ENCODE measurements around the gene FGD4.
"Not testable (repeated sequence)": the region's sequence is repeated elsewhere in the genome, so short reads cannot be mapped to it uniquely, and the experiment has no call there.

FGD4 gene

DNA sequence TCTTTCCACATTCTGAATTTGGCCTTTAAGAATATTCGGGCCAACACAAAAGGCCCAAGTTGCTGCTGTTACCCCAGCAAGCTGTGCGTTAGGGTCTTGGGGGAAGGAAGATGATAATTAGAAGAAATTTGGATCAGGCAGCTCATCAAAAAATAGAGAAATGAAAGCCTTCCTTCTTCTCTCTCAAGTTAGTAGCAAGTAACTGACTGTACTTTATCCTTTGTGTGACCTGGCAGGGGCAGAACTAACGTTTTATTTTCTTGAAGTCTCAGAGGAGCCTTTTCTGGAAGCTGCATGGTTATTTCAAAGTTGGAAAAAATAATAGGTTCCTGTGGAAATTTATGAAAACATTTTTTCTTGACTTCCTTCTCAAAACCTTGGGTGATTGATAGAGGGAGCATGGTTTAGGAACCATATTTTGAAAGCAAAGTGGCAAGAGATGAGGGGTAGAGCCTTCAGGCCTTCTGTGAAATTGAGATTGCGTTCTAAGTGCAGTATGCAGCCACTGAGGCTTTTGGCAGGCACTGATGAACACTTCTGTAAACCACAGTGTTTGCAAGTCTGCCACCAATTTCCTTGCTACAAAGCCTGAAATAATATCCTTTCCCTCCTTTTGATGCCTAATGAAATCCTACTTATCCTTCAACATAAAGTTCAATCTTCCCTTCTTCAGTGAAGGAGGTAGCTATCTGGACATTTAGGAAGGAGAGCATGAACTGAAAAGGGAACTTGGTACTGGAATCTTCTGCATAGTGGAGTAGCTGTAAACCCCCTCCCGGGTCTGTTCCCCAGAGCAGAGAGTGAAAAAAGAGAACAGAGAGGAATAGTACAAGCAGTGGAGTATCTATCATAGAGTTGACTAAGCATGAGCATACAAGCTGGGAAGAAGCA, 123.2 kb downstream of the FGD4 start:
- Histone ChIP-seq H3K4me3 (ENCODE audit: low read depth, low read length) (no peak overlapping the region), H3K36me3 (ENCODE audit: control insufficient read depth, insufficient read depth, low read length) (no peaks in the 10 kb centered on the region), H3K4me2 (ENCODE audit: low read length) (no peak overlapping the region), H2AFZ (no peak overlapping the region), H3K9me3 (ENCODE audit: control insufficient read depth, low read length) (no peaks in the 10 kb centered on the region), H3K27ac (peak overlapping the region; percentile 16), H3K9ac (no peak overlapping the region), H3K27me3 (ENCODE audit: control insufficient read depth, insufficient read depth, low read length) (no peaks in the 10 kb centered on the region), H3K79me2 (peaks cover 10% of the 10 kb centered on the region), H3K4me1 (no peaks in the 10 kb centered on the region)
- TF ChIP-seq, protein P1, sequence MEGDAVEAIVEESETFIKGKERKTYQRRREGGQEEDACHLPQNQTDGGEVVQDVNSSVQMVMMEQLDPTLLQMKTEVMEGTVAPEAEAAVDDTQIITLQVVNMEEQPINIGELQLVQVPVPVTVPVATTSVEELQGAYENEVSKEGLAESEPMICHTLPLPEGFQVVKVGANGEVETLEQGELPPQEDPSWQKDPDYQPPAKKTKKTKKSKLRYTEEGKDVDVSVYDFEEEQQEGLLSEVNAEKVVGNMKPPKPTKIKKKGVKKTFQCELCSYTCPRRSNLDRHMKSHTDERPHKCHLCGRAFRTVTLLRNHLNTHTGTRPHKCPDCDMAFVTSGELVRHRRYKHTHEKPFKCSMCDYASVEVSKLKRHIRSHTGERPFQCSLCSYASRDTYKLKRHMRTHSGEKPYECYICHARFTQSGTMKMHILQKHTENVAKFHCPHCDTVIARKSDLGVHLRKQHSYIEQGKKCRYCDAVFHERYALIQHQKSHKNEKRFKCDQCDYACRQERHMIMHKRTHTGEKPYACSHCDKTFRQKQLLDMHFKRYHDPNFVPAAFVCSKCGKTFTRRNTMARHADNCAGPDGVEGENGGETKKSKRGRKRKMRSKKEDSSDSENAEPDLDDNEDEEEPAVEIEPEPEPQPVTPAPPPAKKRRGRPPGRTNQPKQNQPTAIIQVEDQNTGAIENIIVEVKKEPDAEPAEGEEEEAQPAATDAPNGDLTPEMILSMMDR (IDR thresholded peaks at IDR 0.05) = no peak

DNA sequence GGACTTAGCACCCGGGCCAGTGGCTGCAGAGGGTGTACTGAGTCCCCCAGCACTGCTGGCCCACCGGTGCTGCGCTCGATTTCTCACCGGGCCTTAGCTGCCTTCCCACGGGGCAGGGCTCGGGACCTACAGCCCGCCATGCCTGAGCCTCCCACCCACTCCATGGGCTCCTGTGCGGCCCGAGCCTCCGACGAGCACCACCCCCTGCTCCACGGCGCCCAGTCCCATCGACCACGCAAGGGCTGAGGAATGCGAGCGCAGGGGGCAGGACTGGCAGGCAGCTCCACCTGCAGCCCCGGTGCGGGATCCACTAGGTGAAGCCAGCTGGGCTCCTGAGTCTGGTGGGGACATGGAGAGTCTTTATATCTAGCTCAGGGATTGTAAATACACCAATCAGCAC, 126.4 kb downstream of the FGD4 start:
- not testable (repeated sequence) for H3K36me3 ChIP-seq (ENCODE audit: control insufficient read depth, insufficient read depth, low read length); H3K27ac ChIP-seq; H3K4me1 ChIP-seq; H3K9me3 ChIP-seq (ENCODE audit: control insufficient read depth, low read length); H3K27me3 ChIP-seq (ENCODE audit: control insufficient read depth, insufficient read depth, low read length); H3K4me3 ChIP-seq (ENCODE audit: low read depth, low read length); H2AFZ ChIP-seq; H3K79me2 ChIP-seq; H3K9ac ChIP-seq; H3K4me2 ChIP-seq (ENCODE audit: low read length)

DNA sequence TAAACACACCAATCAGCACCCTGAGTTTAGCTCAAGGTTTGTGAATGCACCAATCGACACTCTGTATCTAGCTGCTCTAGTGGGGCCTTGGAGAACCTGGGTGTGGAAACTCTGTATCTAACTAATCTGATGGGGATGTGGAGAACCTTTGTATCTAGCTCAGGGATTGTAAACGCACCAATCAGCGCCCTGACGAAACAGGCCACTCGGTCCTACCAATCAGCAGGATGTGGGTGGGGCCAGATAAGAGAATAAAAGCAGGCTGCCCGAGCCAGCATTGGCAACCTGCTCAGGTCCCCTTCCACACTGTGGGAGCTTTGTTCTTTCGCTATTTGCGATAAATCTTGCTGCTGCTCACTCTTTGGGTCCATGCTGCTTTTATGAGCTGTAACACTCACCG, 127.0 kb downstream of the FGD4 start:
- H3K4me1 ChIP-seq; H3K4me3 ChIP-seq (ENCODE audit: low read depth, low read length); H3K36me3 ChIP-seq (ENCODE audit: control insufficient read depth, insufficient read depth, low read length); H3K79me2 ChIP-seq; H3K4me2 ChIP-seq (ENCODE audit: low read length); H3K9ac ChIP-seq; H3K27ac ChIP-seq; H2AFZ ChIP-seq; H3K9me3 ChIP-seq (ENCODE audit: control insufficient read depth, low read length); H3K27me3 ChIP-seq (ENCODE audit: control insufficient read depth, insufficient read depth, low read length): not testable (repeated sequence)

DNA sequence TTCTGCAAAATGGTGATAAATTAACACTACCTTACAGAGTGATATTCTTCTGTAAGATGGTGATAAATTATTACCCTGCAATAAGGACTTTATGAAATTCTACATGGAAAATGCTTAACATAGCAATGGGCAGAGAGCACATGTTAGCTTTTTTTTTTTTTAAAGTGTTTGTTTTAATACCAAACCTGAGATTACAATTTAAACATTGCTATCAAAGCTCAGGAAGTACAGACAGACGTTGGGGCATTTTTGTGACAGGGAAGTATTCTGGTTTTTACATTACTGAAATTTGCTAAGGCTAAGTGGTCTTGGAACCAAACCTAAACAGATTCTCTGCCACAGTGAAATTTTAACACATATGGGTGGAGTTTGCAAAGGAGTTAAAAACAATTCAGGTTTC, 133.1 kb downstream of the FGD4 start:
- no peaks in the 10 kb centered on the region for H3K9me3 ChIP-seq (ENCODE audit: control insufficient read depth, low read length)
- peaks cover 9% of the 10 kb centered on the region for H3K4me1 ChIP-seq
- H3K4me3 ChIP-seq (ENCODE audit: low read depth, low read length) = no peak overlapping the region
- H3K4me2 ChIP-seq (ENCODE audit: low read length) = no peak overlapping the region
- H3K79me2 ChIP-seq = peaks cover 7% of the 10 kb centered on the region
- no peaks in the 10 kb centered on the region for H3K36me3 ChIP-seq (ENCODE audit: control insufficient read depth, insufficient read depth, low read length)
- H2AFZ ChIP-seq = no peak overlapping the region
- TF ChIP-seq, protein P1 (IDR thresholded peaks at IDR 0.05) = no peak
- no peaks in the 10 kb centered on the region for H3K27me3 ChIP-seq (ENCODE audit: control insufficient read depth, insufficient read depth, low read length)
- no peak overlapping the region for H3K27ac ChIP-seq
- no peak overlapping the region for H3K9ac ChIP-seq

DNA sequence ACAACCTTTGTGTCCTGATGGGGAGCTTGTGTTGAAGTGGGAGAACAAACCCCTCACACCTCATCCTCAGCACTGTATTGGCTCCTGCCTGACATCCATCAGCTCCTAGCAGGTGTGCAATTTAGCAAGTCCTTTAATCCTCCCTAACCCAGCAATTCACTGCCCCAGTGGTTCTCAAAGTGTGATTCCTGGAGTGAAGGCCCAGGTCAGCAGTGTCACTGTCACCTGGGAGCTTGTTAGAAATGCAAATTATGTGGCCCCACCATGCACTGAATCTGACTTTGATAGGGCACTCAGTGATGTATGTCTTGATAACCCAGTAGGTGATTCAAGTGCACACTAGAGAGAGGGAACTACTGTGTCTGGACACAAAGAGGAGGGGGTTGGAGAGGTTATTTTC, 133.6 kb downstream of the FGD4 start:
- Histone ChIP-seq H3K27me3 (ENCODE audit: control insufficient read depth, insufficient read depth, low read length) (no peaks in the 10 kb centered on the region), H3K4me2 (ENCODE audit: low read length) (no peak overlapping the region), H3K4me1 (peaks cover 9% of the 10 kb centered on the region), H3K4me3 (ENCODE audit: low read depth, low read length) (no peak overlapping the region), H3K9ac (no peak overlapping the region), H3K79me2 (peaks cover 8% of the 10 kb centered on the region), H3K27ac (no peak overlapping the region), H2AFZ (no peak overlapping the region), H3K36me3 (ENCODE audit: control insufficient read depth, insufficient read depth, low read length) (no peaks in the 10 kb centered on the region), H3K9me3 (ENCODE audit: control insufficient read depth, low read length) (no peaks in the 10 kb centered on the region)
- TF ChIP-seq, protein P1 (IDR thresholded peaks at IDR 0.05) = no peak

DNA sequence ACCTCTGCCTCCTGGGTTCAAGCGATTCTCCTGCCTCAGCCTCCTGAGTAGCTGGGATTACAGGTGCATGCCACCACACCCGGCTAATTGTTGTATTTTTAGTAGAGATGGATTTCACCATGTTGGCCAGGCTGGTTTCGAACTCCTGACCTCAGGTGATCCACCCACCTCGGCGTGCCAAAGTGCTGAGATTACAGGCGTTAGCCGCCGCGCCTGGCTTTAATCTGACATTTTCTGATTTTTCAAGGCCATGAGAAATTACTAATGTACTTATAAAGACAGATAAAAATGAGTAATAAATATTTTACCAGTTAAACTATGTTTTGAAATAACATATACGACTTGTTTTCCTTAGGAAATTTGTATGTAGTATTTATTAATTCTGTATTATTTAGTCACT, 134.1 kb downstream of the FGD4 start:
- H3K4me3 ChIP-seq (ENCODE audit: low read depth, low read length) = peak overlapping the region; percentile 64
- H3K36me3 ChIP-seq (ENCODE audit: control insufficient read depth, insufficient read depth, low read length); H3K9ac ChIP-seq; H3K27me3 ChIP-seq (ENCODE audit: control insufficient read depth, insufficient read depth, low read length); H3K79me2 ChIP-seq; H3K4me1 ChIP-seq; H2AFZ ChIP-seq; H3K9me3 ChIP-seq (ENCODE audit: control insufficient read depth, low read length); H3K4me2 ChIP-seq (ENCODE audit: low read length): not testable (repeated sequence)
- peak overlapping the region; percentile 73 for H3K27ac ChIP-seq

Data from parathyroid adenoma (tissue), 2 donors.